Effector CD4-positive, alpha-beta T cell (primary cell): ENCODE data around the gene CFAP126. TPM values are rescaled to one million over a fixed set of nuclear protein-coding genes. Genes with fewer than 3 reads are reported as not detected.
"Not testable (repeated sequence)": the region's sequence is repeated elsewhere in the genome, so short reads cannot be mapped to it uniquely, and the experiment has no call there.

Source experiments
- DNase-seq: peaks from one replicate; pipeline ENCODE4 v3.0.0-alpha.2; 2020
- total RNA-seq: gene quantifications from one replicate; lab custom pipeline; 2026; lab: John Stamatoyannopoulos, UW

The CFAP126 gene, protein sequence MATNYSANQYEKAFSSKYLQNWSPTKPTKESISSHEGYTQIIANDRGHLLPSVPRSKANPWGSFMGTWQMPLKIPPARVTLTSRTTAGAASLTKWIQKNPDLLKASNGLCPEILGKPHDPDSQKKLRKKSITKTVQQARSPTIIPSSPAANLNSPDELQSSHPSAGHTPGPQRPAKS
- total RNA-seq: not detected

DNA sequence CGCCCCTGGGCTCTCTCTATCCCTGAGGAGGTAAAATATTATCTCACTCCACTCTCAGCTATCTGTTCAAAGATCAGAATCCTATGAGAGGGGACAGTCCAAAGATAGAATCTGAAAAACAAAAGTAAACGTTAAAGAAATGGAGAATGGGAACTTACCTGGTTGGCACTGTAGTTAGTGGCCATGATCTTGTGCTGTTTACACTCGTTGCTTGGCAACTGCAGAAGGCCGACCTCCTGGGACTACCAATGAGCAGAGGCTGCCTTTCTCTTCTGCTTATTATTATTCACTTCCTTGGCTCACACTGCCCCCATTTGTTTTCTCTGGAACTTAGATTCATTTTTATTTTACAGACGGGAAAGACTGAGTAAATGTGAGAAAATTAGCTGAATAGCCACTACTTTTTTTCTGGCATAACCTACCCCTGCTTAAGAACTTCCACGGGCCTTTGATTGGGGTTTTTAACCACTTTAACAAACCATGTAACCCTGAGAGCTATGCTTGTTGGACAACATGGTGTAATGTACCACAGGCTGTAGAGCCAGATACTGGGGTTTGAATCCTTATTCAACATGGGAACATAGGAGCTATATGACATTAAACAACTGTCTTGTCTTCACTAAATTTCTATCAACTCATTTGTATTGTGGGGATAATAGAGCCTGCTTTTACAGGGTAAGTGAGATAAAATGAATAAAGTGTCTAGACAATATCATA is at the start of gene CFAP126:
Gene CFAP126 (minus strand): TSS at position 193 of the 717 bp plus-strand sequence. CDS start 8 bp downstream, at position 185.
- DNase-seq: peak; percentile 13

DNA sequence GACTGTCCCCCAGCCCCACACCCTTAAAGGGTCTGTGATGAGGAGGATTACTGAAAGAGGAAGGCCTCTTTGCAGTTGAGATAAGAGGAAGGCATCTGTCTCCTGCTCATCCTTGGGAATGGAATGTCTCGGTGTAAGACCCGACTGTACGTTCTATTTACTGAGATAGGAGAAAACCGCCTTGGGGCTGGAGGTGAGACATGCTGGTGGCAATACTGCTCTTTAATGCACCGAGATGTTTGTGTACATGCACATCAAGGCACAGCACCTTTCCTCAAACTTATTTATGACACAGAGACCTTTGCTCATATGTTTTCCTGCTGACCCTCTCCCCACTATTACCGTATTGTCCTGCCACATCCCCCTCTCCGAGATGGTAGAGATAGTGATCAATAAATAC is 45.4 kb upstream of the CFAP126 start:
- not testable (repeated sequence) for DNase-seq

DNA sequence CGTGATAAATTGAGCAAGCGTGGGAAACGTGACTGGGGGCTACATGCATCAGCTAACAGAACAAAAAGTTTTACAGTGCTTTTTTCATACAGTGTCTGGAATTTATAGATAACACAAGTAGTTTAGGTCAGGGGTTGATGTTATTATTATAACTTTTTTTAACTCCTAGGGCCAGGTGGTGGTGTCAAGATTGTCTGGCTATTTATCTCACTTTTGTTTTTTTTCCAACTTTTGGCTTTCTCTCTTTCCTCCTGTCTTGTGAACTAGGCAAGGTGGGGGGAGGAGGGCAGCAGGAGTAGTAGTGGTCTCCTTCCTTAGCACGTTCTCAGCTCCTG is 42.9 kb upstream of the CFAP126 start:
- DNase-seq: not testable (repeated sequence)

DNA sequence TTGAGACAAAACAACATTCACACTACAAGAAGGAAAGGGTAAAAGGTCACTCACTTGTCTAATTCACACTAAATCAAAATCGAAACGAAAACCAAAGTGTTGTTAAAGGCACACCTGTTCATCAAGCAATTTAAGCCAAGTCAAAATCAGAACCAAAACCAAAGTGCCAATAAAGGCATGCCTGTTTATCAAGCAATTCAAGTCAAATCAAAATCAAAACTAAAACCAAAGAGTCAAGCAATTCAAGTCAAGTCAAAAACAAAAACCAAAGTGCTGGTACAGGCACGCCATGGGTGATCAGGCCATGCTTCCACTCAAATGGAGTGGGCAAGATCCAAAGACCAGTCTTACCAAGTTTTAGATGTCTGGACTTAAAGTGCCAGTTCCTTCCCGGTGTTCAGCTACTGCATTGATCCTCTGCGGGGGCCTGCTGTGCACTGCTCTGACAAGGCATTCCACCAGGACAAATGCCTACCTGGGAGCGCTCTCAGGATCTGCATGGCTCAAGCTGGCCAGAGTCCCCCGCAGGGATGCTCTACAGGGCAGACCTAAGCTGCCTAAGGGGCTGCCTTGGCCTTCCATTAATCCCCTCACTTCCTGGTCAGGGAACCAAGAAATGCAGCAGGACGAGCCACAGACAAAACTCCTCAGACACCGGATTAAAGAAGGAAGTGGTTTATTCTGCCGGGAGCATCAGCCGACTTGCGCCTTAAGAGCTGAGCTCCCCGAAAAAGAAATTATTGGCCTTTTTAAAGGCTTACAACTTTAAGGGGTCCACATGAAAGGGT is 42.4 kb upstream of the CFAP126 start:
- DNase-seq: not testable (repeated sequence)

DNA sequence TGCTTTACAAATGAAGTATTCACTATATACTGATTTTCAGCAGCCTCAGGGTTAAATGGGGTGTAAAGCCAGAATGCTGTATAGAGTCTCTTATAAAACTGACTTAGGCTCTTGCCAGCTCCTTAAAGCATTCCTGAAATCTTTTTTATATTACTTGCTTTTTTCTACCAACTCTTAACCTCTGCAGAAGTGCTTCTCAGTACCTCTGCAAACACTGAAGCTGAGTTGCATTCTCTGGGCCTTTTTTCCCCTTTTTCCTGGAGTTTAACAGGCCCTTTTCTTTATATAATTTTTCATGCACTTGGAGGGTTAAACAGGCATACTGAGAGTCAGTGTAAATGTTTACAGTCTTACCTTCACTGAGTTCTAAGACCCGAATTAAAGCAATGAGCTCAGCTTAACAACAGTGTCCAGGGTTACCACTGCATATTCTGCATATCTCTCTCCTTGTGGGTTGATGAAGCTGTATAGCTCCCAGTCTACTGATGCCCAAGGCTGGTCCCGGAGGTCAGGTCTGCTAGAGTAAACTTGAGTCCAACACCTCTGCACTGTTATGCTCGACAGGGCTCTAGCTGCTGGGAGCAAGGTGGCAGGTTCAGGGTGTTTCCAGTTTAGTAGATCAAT is 40.9 kb upstream of the CFAP126 start:
- no peak for DNase-seq

DNA sequence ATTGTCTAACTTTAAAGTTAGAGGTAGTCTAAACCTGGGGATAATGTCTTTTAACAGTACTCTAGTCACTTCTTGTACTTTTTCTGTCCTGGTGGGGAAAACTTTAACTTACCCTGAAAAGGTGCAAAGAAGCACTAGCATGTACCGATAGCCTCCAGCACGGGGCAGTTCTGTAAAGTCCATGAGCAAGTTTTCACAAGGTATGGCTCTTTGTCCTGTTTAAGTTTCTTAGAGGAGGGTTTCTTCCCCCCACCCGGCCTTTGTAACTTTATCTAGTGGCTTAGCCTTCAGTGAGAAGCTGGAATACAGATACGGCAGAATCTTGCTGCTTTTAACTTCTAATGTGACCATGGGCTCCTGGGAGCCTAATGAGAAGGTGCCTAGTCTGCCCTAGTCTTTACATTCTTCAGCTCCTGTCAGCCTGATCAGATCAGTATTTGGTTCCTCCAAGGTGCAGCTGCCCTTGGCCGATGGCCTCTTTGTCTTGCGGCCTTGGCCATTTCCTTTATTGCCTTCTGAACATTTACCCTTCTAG is 39.8 kb upstream of the CFAP126 start:
- DNase-seq: no peak

DNA sequence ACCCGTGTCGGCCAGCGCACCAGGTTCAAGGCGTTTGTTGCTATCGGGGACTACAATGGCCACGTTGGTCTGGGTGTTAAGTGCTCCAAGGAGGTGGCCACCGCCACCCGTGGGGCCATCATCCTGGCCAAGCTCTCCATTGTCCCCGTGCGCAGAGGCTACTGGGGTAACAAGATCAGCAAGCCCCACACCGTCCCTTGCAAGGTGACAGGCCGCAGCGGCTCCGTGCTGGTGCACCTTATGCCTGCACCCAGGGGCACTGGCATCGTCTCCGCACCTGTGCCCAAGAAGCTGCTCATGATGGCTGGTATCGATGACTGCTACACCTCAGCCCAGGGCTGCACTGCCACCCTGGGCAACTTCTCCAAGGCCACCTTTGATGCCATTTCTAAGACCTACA is 38.9 kb upstream of the CFAP126 start:
- DNase-seq: not testable (repeated sequence)

DNA sequence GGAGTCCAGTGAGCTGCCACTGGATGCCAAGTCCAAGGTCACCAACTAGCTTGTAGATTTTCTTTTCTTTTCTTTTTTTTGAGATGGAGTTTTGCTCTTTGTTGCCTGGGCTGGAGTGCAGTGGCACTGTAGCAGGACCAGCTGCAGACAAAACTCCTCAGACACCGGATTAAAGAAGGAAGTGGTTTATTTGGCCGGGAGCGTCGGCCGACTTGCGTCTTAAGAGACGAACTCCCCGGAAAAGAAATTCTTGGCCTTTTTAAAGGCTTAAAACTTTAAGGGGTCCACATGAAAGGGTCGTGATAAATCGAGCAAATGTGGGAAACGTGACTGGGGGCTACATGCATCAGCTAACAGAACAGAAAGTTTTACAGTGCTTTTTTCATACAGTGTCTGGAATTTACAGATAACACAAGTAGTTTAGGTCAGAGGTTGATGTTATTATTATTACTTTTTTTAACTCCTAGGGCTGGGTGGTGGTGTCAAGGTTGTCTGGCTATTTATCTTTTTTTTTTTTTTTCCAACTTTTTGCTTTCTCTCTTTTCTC is 36.4 kb upstream of the CFAP126 start:
- DNase-seq: no peak

DNA sequence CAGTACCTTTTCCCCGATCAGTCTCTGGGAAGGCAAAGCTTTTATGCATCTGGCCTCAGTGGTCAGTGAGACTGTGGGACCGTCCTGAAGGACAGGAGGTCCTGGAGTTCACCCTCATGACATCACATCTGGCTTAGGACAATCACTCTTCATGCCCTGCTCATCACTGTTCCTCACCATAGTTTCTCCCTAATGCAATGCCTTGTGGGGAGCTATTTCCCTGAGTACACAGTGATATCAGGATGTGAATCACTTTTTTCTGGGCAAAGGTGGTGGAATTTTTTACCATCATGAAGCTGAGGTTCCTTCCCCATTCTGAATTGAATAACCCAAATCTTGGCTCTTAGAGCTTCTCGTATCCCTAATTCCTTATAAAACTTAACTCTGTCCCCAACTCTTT is 34.8 kb upstream of the CFAP126 start:
- DNase-seq: no peak

DNA sequence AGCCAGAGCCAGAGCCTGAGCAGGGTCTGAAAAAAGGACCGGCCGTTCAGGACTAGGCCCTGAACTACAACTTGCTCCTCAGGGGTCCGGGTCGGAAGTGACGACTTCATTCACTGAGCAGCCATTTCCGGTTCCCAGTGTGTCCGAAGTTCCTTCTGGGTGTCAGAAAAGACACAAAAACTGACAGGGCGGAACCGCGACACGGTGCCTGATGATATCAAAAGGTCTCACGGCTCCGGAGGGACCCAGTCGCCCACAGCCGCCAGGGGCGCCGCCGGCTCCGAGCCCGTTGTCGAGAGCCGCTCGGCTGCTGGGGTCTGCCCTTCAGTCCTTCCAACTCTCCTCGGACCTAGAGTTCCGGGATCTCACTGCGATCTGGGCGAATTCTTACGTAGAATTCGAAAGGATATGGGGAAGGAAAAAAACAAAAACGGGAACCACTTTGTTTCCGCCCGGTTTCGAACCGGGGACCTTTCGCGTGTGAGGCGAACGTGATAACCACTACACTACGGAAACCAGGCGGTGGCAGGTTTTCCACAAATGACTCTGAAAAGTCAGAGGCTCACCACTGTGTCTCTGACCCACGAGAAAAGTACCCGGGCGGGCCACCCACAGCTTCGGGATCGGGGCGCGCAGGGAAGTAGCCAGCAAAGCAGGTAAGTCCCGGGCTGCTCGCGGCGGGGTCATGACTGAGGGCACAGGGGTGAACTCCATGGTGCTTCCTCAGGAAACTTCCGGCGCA is 31.8 kb upstream of the CFAP126 start:
- peak; percentile 87 for DNase-seq

DNA sequence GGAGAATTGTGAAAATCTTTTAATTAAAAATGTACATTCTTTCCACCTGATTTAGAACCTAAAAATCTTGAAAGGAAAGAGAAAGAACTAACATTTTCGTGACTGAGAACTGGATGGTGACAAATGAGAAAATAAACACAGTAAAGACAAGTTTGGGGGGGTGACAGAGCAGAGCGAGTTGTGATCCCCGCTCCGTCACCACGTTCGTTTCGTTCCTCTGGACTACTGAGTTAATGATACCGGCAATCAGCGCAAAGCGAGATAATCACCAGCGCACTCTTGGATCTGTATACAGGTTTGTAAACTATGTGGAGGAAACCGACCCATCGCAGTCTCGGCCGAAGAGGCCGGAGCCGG is 31.2 kb upstream of the CFAP126 start:
- DNase-seq: no peak

DNA sequence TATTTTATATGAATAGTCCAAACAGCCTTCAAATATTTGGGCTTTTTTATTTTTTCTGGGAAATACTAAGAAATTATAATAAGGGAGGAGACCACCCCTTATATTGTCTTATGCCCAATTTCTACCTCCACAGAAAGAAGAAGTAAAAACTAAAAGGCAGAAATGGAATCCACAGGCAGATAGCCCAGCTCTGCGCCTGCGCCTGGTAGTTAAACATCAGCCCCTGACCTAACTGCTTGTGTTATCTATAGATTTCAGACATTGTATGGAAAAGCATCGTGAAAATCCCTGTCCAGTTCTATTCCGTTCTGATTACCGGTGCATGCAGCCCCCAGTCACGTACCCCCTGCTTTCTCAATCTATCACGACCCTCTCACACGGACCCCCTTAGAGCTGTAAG is 29.4 kb upstream of the CFAP126 start:
- DNase-seq: not testable (repeated sequence)

DNA sequence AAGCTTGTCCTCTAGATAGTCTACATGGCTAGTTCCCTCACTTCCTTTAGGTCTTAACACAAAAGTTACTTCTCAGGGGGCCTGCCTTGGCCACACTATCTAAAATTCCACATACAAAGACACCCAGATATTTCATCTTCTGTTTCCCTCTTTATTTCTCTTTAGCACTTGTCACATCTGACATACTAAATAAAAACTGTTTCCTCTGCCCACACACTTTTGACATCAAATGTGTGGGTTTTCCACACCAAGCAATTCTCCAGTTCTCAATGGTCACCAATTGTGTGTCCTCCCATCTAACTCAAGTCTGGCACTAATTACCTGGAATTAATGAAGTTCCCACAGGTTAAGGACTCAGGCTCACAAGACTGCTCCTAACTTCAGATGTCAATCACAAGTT is 25.5 kb upstream of the CFAP126 start:
- DNase-seq: no peak

DNA sequence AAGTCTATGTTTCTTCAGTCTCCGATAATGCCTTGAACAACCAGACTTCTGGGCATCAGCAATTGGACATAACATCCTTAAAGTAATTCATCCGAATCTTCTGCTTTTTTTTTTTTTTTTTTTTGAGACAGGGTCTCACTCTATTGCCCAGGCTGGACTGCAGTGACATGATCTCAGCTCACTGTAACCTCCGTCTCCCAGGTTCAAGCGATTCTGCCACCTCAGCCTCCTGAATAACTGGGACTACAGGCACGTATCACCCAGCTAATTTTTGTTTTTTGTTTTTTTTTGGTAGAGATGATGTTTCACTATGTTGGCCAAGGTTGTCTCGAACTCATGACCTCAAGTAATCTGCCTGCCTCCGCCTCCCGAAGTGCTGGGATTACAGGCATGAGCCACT is 23.9 kb upstream of the CFAP126 start:
- no peak for DNase-seq

DNA sequence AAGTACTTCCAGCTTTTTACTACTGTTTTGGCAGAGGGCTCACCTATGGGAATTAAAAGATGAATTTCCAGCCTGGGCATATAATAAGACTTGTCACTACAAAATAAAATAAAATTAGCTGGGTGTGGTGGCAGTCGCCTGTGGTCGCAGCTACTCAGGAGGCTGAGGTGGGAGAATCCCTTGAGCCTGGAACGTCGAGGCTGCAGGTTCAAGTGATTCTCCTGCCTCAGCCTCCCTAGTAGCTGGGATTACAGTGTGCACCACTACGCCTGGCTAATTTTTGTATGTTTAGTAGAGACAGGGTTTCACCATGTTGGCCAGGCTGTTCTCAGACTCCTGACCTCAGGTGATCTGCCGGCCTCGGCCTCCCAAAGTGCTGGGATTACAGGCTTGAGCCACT is 23.5 kb upstream of the CFAP126 start:
- not testable (repeated sequence) for DNase-seq

DNA sequence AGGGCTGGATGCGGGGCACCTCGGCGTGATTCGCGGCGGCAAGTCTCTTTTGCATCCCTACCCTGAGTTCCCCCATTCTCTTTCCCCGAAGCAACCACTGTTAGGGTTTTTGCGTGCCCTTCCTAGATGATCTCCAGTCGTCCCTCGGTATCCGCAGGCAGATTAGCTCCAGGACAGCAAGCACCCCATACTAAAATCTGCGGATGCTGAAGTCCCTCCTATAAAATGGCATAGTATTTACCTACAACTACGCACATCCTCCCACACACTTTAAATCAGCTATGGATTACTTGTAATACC is 22.8 kb upstream of the CFAP126 start:
- no peak for DNase-seq

DNA sequence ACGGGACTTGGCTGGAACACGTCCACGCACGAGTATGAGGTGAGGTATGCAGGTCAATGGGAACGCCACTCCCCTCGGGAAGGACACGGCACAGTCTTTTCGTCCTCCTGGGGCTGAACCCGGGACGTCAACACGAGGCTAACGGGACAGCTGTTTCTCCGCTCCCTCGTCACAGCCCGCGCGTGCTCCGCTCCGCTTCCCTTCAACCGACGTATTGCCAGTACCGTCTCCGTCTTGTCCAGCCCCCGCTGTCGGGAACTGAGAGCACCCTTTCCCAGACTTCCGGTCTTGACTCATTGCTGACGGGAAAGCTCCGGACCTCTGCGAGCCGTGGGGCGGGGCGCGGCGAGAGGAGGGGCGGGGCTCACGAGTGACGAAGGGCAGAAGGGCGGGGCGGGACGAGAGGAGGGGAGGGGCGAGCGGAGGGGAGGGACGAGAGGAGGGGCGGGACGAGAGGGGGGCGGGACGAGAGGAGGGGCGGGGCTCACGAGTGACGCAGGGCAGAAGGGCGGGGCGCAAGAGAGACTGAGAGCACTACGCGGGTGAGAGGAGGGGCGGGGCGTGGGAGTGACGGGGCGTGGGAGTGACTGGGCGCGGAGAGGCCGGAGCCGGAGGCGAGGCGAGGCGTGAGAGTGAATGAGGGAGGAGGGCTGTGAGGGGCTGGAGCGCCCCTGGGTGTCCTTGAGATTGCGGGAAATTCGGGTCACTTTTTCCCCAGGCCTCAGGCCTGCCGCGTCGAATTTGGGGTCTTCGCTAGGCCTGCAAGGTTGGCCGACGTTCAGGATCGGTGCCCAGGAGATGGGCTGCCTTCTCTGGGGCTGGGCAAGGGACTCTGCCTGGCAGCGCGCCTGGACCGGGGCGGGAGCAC is 22.2 kb upstream of the CFAP126 start:
- peak; percentile 93 for DNase-seq

DNA sequence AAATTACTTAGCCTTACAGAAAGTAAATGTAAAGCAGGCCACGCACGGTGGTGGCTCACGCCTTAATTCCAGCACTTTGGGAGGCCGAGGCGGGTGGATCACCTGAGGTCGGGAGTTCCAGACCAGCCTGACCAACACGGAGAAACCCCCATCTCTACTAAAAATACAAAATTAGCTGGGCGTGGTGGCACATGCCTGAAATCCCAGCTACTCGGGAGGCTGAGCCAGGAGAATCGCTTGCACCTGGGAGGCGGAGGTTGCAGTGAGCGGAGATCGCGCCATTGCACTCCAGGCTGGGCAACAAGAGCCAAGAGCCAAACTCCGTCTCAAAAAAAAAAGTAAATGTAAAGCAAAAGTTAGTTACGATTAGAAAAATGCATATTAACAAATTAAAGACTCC is 21.5 kb upstream of the CFAP126 start:
- not testable (repeated sequence) for DNase-seq

DNA sequence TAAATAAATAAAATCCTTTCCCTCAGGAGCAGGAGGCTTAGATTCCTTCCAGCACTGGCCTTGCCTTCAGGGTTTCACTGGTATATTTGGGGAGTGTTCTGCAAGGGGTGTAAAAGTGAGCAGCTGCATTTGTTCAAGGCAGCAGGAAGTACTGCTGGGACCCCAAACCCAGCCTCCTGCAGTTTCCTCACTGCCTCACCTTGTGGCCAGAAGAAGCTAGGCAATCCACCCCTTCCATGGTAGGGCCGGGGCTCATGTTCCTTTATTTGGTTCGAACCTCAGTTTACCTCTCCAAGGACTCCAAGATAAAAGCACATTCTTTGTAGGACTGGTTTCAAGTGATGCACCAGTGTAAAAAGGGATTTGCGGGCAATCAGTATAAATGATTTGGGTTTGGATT is 21.0 kb upstream of the CFAP126 start:
- DNase-seq: no peak

DNA sequence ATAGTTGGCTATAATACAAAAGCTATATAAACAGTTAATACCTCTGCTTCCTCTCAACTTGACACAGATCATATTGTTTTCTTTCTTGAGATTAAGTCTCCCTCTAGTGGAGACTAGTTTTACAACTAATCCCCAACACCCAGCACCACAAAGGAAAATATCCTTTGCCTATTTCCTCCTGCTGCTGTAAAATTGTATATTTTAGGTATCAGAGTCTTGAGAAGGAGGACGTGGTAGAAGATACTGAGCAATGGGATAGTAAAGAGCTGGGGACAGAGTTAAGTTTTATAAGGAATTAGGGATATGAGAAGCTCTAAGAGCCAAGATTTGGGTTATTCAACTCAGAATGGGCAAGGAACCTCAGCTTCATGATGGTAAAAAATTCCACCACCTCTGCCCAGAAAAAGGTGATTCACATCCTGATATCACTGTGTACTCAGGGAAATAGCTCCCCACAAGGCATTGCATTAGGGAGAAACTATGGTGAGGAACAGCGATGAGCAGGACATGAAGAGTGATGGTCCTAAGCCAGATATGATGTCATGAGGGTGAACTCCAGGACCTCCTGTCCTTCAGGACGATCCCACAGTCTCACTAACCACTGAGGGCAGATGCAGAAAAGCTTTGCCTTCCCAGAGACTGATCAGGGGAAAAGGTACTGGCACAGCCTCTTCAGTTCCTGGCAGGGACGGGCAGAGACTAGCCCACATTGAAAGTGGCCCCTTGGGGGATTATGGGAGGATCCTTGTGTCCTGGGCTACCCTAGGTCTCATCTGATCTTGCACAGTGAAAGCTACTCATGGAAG is 14.7 kb upstream of the CFAP126 start:
- no peak for DNase-seq

DNA sequence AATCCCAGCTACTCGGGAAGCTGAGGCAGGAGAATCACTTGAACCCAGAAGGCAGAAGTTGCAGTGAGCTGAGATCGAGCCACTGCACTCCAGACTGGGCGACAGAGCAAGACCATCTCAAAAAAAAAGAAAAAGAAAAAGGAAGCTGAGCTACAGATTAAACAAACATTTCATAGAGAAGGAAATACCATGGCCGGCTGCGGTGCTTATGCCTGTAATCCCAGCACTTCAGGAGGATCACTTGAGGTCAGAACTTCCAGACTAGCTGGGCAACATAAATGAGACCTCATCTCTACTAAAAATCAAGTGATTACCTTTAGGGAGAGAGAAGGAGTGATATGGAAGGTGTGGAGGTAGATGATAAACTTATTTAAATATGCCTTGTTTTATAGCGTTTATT is 14.0 kb upstream of the CFAP126 start:
- DNase-seq: no peak
